ENCODE data around the gene NEK11.

GRCh38 chr3:131275556-131275955 lies 248.9 kb downstream of the NEK11 start:
- TF ChIP-seq CTCF (optimal IDR thresholded peaks at IDR 0.05 in 1 of 3, IDR thresholded peaks at IDR 0.05 in 1 of 3, conservative IDR thresholded peaks at IDR 0.05 in 1 of 3; ENCODE audit: extremely low read depth in 1 of 3, insufficient read depth in 2 of 3, low read length in 3 of 3), result no peak
- no peak for TF ChIP-seq EZH2 (IDR thresholded peaks at IDR 0.05; ENCODE audit: low read length)

Data from keratinocyte (primary cell).